GM19193 (cell line): ENCODE results near the gene JPH2.

ENCODE experiments used
- POLR2A ChIP-seq: IDR thresholded peaks from 4 replicates; pipeline ENCODE4 v1.6.1; 2011; ENCODE audit not compliant: insufficient read depth, insufficient read length; ENCODE audit errors: extremely low read depth

Gene JPH2

DNA sequence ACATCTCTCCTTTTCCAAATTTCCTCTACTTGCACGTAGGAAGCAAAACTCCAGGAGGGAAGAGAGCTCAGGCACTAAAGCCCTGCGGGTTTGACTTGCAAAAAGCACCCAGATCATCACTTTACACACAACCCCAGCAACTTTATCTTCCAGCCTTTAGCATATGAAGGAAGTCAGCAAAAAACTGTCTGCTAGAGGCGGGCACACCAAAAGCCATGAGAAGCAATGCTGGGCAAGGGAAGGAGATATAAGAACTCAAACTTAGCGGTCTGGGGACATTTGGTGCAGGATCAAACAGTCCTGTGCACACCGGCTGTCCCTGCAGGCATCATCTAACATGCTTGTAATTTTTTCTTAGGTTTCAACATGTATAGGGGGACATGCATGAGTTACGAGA is 113.3 kb downstream of the JPH2 start:
- TF ChIP-seq POLR2A, result no peak

- no peak for TF ChIP-seq POLR2A
Measured at GRCh38 chr20:44073011-44073674, 113.8 kb downstream of the JPH2 start.

DNA sequence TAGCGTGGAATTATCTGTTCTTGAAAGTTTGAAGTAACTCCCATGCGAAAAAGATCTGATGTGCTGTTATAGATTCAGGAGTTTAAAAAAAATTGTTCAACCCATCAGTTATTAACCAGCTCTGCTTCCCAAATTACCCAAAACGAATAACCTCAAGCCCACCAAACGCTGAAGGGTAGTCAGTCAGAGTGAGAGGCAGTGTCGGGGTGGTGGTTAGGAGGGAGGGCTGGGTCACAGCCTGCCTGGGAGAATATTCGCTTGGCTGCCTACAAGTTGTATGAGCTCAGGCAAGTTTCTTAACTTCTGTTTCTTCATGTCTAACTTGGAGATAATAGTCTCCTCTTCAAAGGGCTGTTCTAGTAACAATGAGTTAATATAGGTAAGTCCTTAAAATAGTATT is 114.6 kb downstream of the JPH2 start:
- TF ChIP-seq POLR2A, result no peak

DNA sequence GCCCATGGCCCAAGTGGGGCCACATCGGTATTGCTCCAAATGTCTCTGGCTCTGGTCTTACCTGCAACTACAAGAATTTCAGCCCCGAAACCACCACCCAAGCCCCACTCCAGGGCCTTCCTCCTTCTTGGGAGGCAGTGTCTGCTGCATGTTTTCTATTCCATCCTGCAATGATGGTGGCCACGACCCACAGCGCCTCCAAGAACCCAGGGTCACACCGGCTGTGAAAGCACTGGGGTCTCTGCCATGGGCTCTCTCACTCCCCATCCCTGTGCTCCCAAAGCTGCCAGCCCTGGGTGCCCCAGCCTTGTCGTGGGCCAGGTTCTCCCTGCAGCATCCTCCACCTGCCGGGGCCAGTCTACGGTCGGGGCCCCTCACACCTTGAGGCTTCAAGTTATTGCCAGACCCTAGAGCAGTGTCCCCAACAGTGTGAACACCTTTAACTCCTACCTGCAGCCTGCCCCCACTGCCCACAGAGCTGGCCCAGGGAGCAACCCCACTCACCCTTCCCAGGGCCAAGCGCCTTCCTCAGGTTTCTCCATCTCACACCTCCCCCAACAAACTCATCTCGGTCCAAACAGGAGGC is 115.4 kb downstream of the JPH2 start:
- no peak for TF ChIP-seq POLR2A

DNA sequence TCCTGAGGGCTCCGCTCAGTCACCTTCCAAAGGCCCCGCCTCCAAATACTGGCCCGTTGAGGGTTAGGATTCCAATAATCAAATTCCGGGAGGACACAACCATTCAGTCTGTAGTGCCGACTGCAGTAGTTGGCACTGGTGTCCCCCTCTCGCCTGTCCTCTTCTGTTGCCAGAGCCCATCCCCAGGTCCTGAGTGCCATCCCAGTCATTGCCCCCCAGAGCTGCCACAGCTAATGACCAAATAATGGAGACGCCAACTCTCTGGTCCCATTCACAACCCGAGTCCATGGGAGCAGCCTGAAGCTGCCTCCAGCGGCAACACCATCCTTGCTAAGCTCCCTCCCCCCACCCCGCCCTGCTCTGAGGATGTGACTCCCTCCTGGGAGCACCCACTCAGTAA is 115.9 kb downstream of the JPH2 start:
- TF ChIP-seq POLR2A, result no peak

- TF ChIP-seq POLR2A, result no peak
Measured at GRCh38 chr20:44070139-44070900, 116.7 kb downstream of the JPH2 start.

GRCh38 chr20:44069203-44070011 is 117.6 kb downstream of the JPH2 start:
- no peak for TF ChIP-seq POLR2A

GRCh38 chr20:44068316-44069201 is 118.4 kb downstream of the JPH2 start:
- peak; percentile 30 for TF ChIP-seq POLR2A

GRCh38 chr20:44067650-44068081 is 119.3 kb downstream of the JPH2 start:
- no peak for TF ChIP-seq POLR2A

- TF ChIP-seq POLR2A, result no peak
Measured at GRCh38 chr20:44066645-44067606, 120.1 kb downstream of the JPH2 start.

- TF ChIP-seq POLR2A, result no peak
Measured at GRCh38 chr20:44065401-44066340, 121.3 kb downstream of the JPH2 start.
